HG03103 (cell line): Measurements from ENCODE around the gene SEMA6D.

Experiments used
- ATAC-seq: cut with Tn5 transposase; IDR thresholded peaks from one replicate; pipeline ENCODE4 v1.9.1; 2021; ENCODE audit warnings: low read depth; ENCODE audit not compliant: unreplicated experiment

SEMA6D gene

DNA sequence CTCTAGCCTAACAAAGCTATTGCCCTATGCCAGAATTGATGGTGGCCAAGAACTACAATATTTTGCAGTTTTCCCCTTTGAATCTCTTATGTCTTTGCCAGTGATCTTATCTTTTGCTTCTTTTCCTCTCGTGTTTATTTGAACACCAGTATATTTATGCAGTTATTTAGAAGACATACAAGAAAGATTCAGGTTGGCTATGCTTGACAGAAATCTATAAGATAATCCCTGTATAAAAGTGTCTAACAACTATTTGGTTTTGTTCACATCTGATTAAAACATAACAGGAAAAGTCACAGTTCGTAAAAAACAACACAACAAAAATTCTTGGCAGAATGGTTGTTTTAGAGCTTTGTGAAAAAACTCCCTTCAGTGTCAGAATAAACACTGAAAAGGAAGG, 63.7 kb downstream of the SEMA6D start:
- no peak for ATAC-seq

DNA sequence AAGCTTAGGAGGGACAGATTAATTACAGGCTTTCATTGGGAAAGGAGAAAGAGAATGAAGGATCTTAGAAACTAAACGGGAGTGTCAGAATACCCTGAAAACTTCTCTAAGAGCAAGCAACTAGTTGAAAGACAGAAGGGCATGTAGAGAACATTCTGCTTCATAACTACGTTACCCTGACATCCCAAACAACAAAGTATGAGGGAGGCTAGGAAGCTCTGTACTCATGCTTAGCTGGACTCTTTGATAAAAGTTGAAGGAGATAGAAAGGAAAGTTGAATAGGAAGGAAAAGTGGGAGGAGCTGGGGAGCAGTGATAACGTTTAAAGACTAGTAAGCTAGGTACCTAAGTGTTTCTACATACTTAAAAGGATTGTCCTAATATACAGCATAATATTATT, 64.2 kb downstream of the SEMA6D start:
- no peak for ATAC-seq

DNA sequence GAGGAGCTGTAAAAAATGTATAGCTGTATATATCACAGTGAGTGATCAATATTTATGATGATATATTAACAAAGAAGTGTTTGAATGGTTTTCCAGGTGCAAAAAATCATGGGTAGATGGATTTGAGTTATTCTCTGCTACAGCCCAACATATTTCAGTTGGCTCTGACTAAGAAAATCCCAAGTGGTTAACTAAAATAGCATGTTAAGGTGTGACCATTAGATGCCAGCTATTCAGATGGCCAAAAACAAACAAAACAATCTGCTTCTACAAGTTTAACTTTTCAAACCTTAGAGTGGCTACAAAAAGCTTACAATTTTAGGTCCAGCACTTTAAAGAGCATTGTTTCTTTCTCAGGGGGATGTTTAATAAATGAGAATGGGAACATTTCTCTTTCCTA, 67.5 kb downstream of the SEMA6D start:
- no peak for ATAC-seq

DNA sequence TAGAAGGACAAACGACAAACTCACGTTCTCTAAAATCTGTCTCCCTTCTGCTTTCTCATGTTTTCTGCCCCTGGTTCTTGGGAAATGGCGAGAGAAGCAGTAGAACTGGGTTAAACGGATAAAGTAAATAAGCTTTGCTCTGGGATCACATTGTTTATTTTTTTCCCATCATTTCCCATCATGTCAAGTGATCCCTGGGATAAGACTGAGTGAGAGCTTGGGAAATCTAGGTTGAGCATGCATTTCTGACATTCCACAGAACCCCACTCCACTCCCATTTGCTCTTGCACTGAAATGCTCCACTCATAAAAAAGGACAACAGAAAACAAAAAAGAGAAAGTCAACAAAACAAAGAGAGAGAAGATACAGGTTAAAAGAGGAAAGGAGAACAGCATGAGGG, 69.1 kb downstream of the SEMA6D start:
- ATAC-seq: no peak

DNA sequence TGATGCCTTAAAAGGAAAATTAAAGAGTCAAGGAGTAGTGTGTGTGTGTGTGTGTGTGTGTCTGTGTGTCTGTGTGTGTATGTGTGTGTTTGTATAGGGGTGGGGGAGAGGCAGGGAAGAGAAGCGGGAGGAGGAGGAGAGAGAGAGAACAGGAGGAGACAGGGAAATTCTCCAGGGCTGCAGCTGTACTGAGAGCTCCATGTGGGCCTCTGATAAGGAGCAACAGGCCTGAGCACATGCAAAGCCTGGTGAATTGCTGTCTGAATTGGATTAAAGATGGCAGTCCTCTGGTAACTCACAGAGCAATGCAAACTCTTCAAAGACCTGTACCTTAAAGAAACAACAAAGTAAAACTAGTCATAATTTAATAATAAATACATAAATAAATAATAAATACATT, 70.6 kb downstream of the SEMA6D start:
- no peak for ATAC-seq

DNA sequence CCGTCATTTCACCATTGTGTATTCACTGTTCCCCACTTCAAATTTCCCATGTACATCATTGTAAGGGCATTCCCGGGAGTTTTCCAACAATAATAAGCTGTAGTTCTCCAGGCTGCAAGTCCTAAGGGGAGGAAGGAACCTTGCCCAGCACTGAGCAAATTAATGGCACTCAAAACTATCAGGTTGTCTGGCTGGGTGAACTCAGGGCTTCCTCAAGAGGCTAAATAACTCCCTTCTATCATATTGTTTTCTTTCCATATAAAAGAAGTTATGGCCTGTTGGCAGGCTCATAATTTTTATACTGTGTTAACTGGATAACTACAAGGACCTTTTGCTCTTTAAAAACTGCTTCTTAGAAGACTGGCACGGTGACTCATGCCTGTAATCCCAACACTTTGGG, 71.4 kb downstream of the SEMA6D start:
- ATAC-seq: no peak

DNA sequence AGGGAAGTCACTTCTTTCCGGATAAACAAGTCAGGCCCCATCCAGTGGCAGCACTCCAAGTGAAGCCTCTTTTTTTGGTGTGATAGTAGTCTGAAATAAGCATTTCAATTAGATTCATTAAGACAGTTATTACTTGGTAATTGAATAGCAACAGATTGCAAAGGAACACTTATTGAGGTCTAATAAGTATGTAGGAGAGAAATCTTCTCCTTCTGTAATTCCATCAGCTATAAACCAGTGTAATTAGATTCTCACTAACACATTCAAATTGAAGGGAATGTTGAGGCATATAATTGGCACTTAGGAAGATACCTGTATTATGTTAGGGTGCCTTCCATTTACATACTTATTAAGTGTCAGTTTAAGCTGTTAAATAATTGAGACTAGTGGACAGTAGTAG, 73.9 kb downstream of the SEMA6D start:
- ATAC-seq: no peak

DNA sequence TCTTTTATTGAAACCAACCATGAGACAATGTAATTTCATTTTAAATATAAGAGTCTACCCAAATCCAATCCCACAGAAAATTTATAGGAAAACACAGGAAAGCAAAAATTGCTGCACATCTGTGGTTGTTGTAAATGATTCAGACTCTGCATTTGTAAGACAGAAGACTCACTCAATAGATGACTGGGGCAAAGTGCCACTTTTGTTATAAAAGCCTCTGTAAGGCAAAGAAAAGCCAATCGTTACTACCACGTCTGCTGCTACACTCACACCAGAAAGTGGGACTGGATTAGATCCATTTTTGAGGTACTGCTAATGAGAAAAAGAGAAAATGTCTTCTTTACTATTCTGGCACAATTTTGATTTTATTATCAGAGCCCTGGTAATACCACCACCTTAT, 74.9 kb downstream of the SEMA6D start:
- no peak for ATAC-seq

DNA sequence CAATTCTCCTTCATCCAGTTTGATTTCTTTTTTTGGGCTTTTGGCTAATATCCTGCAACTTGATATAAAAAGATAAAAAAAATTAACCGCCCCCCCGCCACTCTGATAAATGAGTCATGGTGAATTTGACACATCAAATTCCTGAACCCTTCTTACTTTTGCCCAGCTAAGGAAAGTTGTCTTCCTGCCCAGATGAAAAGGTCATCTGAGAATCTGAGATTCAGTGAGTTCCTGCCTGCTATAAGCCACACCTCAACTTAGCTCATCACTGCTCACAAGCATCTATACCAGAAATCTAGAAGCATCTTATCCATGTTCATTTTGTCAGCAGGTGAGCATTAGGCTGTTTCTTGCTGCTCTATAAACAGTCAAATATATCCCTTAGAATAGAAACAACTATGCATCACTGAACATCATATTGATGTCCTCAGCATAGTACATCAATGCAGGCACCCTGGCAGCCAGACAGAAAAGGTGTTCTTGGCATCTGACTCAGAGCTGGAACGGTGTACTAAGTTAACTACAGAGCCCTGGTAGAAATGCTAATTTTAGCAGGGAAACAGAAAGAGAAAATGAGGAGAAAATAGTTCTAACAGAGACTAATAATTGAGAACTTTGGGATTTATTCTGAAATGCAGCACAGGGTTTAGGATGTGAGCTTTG, 77.1 kb downstream of the SEMA6D start:
- no peak for ATAC-seq

DNA sequence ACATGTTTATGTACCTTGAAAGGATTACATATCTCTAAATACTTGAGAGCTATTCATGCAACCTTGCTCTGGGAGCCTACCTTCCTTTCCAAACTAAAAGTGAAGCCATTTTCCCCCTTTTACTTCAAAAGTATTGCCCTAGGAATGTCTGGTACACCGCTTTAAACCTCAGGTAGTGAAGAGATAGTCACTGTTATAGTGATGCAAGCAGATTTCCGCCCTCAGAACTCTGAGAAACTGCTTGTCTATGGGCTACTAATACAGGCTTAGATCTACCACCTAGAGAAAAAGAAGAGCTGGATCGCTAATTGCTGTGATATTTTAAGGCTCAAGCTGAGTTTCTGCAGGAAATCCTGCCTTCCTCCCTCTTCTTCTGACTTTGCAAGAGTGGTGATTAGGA, 78.6 kb downstream of the SEMA6D start:
- ATAC-seq: no peak

DNA sequence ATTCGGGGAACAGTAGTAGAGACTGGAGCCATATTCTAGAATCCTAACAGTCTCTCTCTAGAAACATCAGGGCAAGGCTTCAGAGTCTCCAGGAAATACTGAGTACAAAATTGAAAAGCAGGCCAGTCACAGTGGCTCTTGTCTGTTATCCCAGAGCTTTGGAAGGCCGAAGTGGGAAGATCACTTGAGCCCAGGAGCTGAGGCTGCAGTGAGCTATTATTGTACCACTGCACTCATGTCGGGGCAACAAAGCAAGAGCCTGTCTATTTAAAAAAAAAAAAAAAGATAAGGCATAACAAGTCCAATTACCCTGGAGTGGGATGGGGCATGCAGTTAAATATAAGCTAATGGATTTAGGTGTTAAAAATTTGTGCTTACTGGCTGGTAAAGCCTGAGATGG, 79.0 kb downstream of the SEMA6D start:
- no peak for ATAC-seq

DNA sequence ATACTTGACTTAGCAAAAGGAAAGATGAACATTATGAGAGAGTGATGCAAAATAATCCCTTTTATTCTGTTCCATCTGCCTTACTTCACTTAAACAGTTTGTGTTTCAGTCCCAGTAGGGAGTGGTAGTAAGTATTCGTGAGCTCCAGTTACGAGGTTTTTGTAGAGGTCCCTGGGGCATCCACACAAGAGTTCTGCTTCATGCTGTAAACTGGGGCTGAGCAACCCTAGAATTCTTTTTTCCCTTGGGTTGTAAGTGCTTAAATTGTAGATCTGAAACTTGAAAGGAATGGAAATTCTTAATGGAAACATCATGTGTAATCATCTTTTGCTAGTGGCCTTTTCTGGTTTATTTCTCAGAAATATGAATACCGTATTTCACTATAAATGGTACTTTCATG, 79.5 kb downstream of the SEMA6D start:
- ATAC-seq: no peak

DNA sequence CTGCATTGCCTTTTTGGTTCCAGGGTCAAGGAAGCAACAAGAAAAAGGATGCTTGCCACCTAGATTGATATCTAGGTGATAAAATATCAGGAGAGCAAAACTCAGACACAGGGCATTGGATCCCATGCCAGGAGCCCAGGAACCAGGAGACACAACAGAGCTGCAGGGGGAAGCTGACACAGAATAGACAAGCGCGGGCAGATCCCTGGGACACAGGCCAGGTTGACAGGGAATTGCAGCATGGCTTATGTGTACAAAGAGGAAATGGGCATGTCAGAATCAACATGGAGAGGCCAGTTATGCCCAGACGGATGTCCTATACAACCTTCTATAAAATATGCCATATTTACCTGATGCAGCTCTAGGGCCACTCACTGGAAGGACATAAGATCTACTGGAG, 84.2 kb downstream of the SEMA6D start:
- ATAC-seq: no peak

DNA sequence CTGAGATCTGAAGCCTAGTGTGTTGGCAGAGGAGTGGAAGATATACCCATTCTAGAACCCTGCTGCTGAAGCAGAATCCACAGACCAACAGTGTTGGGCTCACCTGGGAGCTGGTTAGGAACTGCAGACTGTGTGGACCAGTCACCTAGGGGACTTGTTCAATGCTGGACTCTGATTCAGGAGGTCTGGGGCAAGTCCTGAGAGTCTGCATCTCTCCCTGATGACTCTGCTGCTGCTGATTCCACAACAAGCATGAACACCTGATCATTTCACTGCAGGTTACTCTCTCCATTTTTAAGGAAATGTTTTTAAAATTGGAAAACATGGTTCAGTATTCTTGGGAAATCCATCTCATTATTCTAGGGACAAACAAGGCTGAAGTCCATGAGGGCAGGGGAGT, 84.9 kb downstream of the SEMA6D start:
- no peak for ATAC-seq

DNA sequence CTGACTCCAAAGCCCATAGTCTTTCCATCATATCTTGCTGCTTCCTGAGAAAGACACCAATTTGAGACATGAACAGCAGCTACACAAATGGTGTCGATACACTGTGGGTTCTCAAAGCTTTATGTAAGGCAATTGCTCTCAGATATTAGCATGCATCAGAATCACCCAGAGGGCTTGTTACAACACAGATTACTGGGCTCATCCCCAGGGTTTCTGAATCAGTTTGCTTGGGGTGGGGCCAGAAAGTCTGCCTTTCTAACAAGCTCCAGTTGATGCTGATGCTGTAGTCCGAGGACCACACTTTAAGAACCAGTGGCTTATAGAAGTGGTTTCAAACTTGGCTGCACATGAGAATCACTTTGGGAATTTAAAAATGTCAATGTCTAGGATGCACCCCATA, 86.5 kb downstream of the SEMA6D start:
- no peak for ATAC-seq

DNA sequence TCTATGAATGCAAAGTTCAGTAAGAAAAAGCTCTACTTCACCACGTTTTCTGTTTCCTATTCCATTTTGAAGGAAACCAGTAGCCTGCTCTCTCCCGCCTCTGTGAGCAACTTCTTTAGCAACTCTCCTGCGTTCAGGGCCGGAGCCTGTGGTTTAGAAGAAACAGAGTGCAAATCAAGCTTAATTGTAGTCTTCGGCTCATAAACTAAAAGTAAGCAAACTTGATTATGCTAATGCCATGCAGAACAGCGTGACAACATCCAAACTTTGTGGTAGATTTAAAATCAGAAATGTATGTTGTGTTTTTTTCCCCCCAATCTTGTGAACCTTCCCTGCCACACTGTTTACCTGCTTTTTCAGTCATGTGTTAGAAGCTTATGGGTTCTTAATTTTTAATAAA, 87.4 kb downstream of the SEMA6D start:
- no peak for ATAC-seq

DNA sequence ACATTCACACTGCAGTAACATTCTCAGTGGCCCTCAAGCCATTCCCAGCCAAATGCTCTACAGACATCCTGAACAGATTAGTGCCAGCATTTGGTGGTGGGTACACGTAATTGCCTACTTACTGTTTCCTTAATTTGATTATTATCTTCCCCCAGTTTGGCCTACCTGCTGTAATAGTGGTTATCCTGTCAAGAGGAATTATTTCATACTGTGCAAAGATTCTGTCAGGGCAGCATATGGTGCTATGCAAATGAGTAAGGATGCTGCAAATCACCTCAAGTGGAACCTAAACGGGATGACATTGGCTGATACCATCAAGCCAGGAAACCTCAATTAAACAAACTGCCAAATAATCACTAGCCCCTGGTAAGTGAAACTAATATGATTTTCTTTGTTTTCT, 88.7 kb downstream of the SEMA6D start:
- ATAC-seq: no peak

DNA sequence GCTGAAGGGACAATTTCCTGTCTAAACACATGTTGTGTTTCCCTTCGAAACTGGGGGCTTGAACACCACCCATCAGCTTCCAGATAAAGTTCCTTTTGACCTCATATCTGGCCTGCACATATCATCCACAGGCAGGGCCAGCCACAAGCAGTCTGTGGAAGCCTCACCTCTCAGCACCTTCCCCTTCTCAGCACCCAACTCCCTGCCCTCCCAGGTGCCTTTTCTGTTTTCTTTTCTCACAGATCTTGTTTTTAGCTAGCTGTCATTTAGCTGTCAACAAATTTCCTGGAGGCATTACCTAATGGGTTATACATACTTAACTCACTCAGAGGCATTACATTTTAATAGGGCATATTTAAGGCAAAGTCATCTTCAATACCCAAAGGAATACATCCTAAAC, 93.9 kb downstream of the SEMA6D start:
- ATAC-seq: no peak

DNA sequence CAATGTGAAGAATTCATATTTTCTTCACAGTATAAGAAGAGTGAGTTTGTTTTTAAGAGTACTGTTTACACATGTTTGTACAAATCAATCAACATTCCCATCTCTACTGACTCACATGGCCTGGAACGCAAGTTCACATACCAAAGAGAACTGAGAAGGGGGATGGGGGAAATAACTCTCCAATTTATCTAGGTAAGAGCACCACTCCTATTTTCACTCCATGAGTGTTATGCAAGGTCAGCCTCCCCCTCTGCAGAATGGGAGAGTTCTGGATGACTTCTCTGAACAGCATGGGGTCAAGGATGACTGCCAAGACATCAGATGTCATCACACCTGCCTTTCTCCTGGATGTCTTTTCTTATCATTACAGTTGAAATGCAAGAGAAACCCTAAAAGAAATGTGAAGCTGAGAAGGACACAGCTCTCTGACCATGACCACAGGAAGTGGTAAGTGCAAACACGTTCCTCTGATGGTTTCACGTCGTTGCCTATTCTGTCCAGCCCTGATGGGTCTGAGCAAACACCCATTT, 95.2 kb downstream of the SEMA6D start:
- peak; percentile 59 for ATAC-seq

DNA sequence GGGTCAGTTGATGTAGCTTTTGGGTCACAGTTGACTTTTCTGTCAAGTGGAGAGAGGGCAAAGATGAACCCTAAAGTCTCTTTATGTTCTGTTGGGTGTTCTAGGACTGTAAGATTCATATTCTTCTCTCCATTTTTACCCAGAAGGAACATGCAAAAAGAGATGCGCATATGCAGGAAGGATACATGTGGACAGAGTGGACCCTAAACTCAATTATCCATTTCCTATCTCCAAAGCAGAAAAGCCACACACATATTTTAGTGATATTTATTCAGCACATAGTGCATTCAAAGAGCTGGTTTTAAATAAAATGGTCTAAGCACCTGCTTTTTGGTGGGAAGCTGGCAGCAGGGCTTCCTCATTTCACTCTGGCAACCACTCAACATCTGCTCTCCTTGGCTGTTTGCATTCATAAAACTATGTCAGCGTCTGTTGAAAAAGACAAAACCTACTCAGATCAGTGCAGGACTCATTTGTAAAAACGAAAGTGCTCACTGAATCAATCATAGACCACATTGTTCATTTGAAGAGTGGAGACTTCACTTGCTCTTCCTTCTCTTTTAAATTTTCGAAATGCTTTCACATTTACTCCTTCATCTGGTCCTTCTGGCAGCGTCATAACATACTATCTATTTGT, 96.6 kb downstream of the SEMA6D start:
- ATAC-seq: peak; percentile 91

DNA sequence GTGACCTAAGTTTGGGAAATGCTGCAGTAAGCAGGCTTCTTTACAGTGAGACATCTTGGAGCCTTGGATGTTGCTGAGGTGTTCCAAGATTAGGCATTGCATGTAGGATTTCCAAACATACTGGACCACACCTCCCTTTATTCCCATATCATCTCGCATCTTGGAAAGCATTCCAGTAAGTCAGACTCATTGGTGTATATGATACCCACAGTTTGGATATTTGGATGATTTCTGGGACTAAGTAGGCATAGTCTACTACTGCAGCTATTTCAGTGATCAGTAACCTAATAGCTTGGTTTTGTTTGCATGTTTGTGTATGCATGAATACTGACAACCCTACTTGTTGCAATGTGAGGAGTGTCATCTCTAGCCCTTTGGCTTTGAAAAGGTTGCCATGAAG, 97.3 kb downstream of the SEMA6D start:
- no peak for ATAC-seq

DNA sequence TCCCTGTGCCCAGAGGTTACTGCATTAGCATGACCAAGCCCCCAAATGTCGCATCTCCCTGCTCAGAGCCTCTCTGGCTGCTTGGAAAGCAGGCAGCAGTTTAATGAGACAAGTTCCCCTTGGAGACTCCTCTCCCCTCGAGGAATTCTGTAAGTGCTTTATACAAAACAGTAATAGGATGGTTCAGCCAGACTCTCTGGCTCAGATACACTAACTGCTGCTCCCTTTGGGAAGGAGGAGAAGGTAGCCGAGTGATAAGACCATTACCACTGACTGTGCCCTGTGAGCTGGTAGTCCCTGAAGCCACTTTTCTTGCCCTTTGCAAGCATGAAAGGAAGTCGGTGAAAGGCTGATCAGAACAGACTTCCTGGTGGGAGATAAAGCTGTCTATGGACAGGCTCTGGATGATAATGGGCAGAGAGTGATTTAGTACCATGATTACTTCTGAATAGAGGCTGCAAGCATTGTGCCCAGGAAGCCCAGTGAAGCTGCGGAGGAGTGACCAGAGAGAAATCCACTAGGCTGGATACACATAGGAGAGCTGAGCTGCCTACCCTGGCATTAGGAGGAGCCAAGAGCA, 100.8 kb downstream of the SEMA6D start:
- no peak for ATAC-seq
